ENCODE results near the gene PITPNM3. TPM values are rescaled to one million over a fixed set of nuclear protein-coding genes. Genes with fewer than 3 reads are reported as not detected.

PITPNM3 gene
- total and polyA plus RNA-seq, 2 of the 13 experiments (the other 11 are each of a cell fraction or from before 2014, with no cell fraction given) = 0.13 to 0.29 TPM

- TF ChIP-seq ZNF710 (CRISPR knock-in tag; IDR thresholded peaks at IDR 0.05; ENCODE audit: borderline replicate concordance) (no peak), ONECUT2 (CRISPR knock-in tag; IDR thresholded peaks at IDR 0.05) (no peak), PHF8 (CRISPR knock-in tag; IDR thresholded peaks at IDR 0.05) (no peak), NR2C2 (CRISPR knock-in tag; IDR thresholded peaks at IDR 0.05; ENCODE audit: borderline replicate concordance) (peak; percentile 30; the same call in 1 of the 2 replicates), ZNF768 (CRISPR knock-in tag; IDR thresholded peaks at IDR 0.05) (no peak), KDM5B (CRISPR knock-in tag; IDR thresholded peaks at IDR 0.05; ENCODE audit: borderline replicate concordance) (peak; percentile 46; the same call in 1 of the 2 replicates), KLF9 (CRISPR knock-in tag; IDR thresholded peaks at IDR 0.05; ENCODE audit: low read depth) (no peak), STAG1 (CRISPR knock-in tag; IDR thresholded peaks at IDR 0.05) (peak; percentile 96), LCORL (IDR thresholded peaks at IDR 0.05) (no peak), LCORL (CRISPR knock-in tag; IDR thresholded peaks at IDR 0.05) (no peak), ARNT2 (CRISPR knock-in tag; IDR thresholded peaks at IDR 0.05; ENCODE audit: low read depth) (no peak), ZNF138 (CRISPR knock-in tag; IDR thresholded peaks at IDR 0.05; ENCODE audit: low read depth) (no peak), MAZ (IDR thresholded peaks at IDR 0.05; ENCODE audit: borderline replicate concordance, low read depth, low read length) (no peak), MAZ (CRISPR knock-in tag; IDR thresholded peaks at IDR 0.05; ENCODE audit: low read depth) (no peak), ZNF230 (CRISPR knock-in tag; IDR thresholded peaks at IDR 0.05) (no peak)
- TF ChIP-seq, protein P1, sequence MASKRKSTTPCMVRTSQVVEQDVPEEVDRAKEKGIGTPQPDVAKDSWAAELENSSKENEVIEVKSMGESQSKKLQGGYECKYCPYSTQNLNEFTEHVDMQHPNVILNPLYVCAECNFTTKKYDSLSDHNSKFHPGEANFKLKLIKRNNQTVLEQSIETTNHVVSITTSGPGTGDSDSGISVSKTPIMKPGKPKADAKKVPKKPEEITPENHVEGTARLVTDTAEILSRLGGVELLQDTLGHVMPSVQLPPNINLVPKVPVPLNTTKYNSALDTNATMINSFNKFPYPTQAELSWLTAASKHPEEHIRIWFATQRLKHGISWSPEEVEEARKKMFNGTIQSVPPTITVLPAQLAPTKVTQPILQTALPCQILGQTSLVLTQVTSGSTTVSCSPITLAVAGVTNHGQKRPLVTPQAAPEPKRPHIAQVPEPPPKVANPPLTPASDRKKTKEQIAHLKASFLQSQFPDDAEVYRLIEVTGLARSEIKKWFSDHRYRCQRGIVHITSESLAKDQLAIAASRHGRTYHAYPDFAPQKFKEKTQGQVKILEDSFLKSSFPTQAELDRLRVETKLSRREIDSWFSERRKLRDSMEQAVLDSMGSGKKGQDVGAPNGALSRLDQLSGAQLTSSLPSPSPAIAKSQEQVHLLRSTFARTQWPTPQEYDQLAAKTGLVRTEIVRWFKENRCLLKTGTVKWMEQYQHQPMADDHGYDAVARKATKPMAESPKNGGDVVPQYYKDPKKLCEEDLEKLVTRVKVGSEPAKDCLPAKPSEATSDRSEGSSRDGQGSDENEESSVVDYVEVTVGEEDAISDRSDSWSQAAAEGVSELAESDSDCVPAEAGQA (IDR thresholded peaks at IDR 0.05; ENCODE audit: low read depth) = no peak
- TF ChIP-seq, protein P1 (CRISPR knock-in tag; IDR thresholded peaks at IDR 0.05; ENCODE audit: borderline replicate concordance) = no peak
- TF ChIP-seq, protein P2, sequence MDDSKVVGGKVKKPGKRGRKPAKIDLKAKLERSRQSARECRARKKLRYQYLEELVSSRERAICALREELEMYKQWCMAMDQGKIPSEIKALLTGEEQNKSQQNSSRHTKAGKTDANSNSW (CRISPR knock-in tag; IDR thresholded peaks at IDR 0.05; ENCODE audit: borderline replicate concordance) = no peak
- TF ChIP-seq, protein P3, sequence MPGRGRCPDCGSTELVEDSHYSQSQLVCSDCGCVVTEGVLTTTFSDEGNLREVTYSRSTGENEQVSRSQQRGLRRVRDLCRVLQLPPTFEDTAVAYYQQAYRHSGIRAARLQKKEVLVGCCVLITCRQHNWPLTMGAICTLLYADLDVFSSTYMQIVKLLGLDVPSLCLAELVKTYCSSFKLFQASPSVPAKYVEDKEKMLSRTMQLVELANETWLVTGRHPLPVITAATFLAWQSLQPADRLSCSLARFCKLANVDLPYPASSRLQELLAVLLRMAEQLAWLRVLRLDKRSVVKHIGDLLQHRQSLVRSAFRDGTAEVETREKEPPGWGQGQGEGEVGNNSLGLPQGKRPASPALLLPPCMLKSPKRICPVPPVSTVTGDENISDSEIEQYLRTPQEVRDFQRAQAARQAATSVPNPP (CRISPR knock-in tag; IDR thresholded peaks at IDR 0.05) = no peak
- TF ChIP-seq, protein P4, sequence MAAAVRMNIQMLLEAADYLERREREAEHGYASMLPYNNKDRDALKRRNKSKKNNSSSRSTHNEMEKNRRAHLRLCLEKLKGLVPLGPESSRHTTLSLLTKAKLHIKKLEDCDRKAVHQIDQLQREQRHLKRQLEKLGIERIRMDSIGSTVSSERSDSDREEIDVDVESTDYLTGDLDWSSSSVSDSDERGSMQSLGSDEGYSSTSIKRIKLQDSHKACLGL (CRISPR knock-in tag; IDR thresholded peaks at IDR 0.05) = no peak
Observed at GRCh38 chr17:6421700-6422604, 134.4 kb downstream of the PITPNM3 start (continued).

All from HepG2 (cell line).